ENCODE data around the gene CABP7.

DNA sequence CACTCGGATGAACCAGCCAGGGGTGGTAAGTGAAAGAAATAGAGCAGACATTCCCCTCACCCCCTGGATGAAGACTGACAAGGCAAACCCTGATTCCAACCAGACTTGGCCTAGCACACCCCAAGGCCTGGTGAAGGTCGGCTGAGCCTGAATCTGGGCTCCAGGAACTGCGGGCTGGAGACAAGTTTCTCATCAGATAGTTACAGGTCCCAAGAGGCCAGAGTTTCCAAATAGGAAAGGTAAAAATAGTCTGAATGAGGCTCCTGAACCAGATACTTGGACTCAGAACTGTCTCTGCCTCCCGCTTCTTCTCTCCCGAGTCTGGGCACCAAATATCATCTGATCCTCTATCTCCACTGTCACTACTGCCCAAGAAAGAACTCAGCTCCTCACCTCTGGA lies 39.2 kb downstream of the CABP7 start:
- TF ChIP-seq, protein P1, sequence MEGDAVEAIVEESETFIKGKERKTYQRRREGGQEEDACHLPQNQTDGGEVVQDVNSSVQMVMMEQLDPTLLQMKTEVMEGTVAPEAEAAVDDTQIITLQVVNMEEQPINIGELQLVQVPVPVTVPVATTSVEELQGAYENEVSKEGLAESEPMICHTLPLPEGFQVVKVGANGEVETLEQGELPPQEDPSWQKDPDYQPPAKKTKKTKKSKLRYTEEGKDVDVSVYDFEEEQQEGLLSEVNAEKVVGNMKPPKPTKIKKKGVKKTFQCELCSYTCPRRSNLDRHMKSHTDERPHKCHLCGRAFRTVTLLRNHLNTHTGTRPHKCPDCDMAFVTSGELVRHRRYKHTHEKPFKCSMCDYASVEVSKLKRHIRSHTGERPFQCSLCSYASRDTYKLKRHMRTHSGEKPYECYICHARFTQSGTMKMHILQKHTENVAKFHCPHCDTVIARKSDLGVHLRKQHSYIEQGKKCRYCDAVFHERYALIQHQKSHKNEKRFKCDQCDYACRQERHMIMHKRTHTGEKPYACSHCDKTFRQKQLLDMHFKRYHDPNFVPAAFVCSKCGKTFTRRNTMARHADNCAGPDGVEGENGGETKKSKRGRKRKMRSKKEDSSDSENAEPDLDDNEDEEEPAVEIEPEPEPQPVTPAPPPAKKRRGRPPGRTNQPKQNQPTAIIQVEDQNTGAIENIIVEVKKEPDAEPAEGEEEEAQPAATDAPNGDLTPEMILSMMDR (conservative IDR thresholded peaks at IDR 0.05; ENCODE audit: low read depth, low read length) = no peak
- no peak for TF ChIP-seq EZH2 (IDR thresholded peaks at IDR 0.05; ENCODE audit: borderline replicate concordance, low read depth, low read length, poor library complexity, severe bottlenecking)

All from A673 (cell line).